ENCODE data around the gene NHS.

Gene NHS

DNA sequence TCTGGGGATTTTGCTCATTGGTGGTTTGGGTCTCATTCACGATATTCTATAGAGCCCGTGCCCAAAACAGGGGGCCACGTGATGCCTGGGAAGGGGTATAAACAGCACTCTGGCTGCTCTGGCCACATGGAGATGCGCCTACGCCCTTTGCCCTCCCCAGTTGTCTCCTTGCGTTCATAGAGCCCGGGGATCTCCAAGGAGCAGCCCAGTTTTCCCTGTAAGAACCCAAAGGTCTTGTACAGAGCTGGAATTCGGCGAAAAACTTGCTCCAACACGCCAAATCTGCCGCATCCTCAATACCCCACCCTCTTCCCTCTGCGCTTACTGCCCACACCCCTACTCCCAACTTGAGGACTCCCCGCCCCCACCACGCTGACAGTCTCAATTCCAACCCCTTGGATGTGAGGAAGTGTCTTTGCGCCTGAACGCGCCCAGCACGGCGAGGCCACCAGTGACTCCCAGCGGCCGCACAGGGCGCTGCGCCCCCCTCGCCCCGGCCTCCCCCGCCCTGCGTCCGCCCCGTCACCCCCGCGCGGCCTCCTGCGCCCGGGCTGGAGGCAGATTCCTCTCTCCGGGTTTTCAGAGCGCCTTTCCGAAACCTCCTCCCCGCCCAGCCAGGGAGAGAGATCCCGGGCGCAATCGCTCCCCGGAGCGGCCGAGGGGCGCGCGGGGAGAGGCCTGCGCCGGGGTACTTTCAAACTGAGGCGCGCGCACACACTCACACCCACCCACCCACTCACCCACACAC lies at the start of gene NHS:
Gene NHS, plus strand, starts transcription at position 582 of the 748 bp plus-strand sequence. CDS start 558 bp downstream, outside the sequence.
- H3K9me3 ChIP-seq (ENCODE audit: control insufficient read depth, insufficient read depth, low read length): no peaks in the 10 kb centered on the region
- H3K9ac ChIP-seq (ENCODE audit: low read depth, low read length): peak within 1 kb of the TSS; percentile 76
- no peaks in the 10 kb centered on the region for H3K36me3 ChIP-seq (ENCODE audit: insufficient read depth, low read length)
- H3K4me1 ChIP-seq (ENCODE audit: insufficient read depth, low read length): peaks cover 5% of the 10 kb centered on the region; the same call in 1 of the 2 replicates

DNA sequence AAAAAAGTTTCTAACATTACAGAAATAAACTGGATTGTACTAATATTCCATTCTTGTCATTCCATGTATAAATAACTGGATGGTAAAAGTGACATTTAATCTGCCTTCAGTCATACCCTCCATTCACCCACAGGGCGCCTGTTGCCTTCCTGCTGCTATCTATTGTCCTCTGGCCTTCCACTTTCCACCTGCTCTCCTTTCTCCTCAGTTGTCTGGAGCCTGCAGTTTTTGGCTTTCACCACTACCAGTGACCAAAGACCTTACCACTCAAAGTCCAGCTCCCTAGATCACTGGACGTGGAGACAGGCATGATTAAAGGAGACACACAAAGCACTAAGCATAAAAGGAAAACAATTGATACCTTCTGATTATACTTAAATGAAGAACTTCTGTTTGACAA lies 46.2 kb upstream of the NHS start:
- Histone ChIP-seq H3K4me1 (ENCODE audit: insufficient read depth, low read length) (no peaks in the 10 kb centered on the region), H3K9me3 (ENCODE audit: control insufficient read depth, insufficient read depth, low read length) (no peaks in the 10 kb centered on the region), H3K9ac (ENCODE audit: low read depth, low read length) (no peak overlapping the region), H3K36me3 (ENCODE audit: insufficient read depth, low read length) (no peaks in the 10 kb centered on the region)

DNA sequence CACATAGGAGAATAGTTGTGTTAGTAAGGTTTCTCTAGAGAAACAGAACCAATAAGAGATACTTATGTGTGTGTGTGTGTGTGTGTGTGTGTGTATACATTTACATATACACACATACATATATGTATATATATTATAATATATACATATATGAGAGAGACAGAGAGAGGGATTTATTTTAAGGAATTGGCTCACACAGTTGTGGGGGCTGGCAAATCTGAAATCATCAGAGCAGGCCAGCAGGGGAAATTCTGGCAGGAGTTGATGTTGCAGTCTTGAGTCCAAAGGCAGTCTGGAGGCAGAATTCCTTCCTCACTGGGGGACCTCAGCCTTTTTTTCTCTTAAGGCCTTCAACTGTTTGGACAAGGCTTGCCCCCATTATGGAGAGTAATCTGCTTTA lies 38.6 kb upstream of the NHS start:
- Histone ChIP-seq H3K36me3 (ENCODE audit: insufficient read depth, low read length) (no peaks in the 10 kb centered on the region), H3K4me1 (ENCODE audit: insufficient read depth, low read length) (no peaks in the 10 kb centered on the region), H3K9ac (ENCODE audit: low read depth, low read length) (no peak overlapping the region), H3K9me3 (ENCODE audit: control insufficient read depth, insufficient read depth, low read length) (peaks cover 10% of the 10 kb centered on the region; the same call in 1 of the 2 replicates)

DNA sequence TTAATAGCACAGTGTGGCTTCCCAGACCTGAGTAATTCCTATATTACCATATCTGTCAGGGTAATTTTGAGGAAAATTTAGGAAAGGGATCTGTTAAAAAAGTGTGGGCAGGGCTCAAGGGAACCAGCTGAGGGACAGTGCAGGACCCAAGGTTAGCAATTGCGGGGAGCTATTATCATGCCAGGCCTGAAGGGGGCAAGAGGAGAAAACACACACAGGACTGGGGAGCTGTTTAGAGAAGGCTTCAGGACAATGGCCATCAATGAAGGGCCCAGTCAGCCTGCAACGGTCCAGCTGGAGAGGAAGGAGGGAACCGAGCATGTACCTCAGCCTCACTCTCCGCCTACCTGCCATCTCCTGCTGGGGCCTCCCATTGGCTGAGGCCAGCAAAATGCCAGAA lies 19.0 kb upstream of the NHS start:
- Histone ChIP-seq H3K4me1 (ENCODE audit: insufficient read depth, low read length) (no peaks in the 10 kb centered on the region), H3K9ac (ENCODE audit: low read depth, low read length) (no peak overlapping the region), H3K36me3 (ENCODE audit: insufficient read depth, low read length) (no peaks in the 10 kb centered on the region)

DNA sequence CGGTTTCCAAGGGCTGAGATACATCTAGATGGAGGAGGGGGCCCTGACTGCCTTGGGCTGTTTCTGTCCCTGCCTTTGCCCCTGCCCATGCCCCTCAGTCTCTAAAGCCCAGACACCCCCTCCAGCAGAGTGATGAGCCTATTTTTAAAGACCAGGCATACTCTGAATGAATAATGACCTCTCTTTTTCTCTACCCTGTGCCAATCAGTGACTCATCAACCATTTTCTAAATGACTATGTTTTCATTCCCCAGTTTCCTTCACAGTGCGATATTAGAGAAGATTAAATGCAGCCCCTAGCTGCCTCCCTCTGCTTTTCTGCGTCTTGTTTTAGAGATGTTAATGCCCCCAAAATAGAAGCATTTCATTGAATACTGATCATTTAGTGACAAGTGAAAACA lies 15.5 kb upstream of the NHS start:
- Histone ChIP-seq H3K4me1 (ENCODE audit: insufficient read depth, low read length) (no peaks in the 10 kb centered on the region), H3K9me3 (ENCODE audit: control insufficient read depth, insufficient read depth, low read length) (no peaks in the 10 kb centered on the region), H3K36me3 (ENCODE audit: insufficient read depth, low read length) (no peaks in the 10 kb centered on the region), H3K9ac (ENCODE audit: low read depth, low read length) (no peak overlapping the region)

More for the DNA sequence above, 19.0 kb upstream of the NHS start:
- no peaks in the 10 kb centered on the region for H3K9me3 ChIP-seq (ENCODE audit: control insufficient read depth, insufficient read depth, low read length)

DNA sequence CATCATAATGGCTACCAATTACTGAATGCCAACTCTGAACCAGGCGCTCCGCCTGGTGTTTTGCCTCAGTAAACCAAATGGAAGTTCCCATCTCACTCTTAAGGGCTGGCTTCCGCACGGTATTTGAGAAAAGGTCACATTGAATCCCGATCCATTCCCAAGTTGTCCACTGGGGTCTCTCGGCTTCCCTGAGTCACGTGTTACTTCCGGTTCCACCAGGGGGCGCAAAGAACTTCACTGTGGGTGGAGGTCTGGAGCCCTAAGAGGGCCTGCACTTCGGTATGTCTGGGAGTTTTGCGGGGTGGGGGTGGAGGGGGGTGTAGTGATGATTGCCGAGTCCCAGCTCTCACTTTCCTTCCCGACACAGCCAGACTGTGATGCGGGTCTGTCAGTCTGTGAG lies 13.4 kb upstream of the NHS start:
- Histone ChIP-seq H3K36me3 (ENCODE audit: insufficient read depth, low read length) (no peaks in the 10 kb centered on the region), H3K4me1 (ENCODE audit: insufficient read depth, low read length) (no peaks in the 10 kb centered on the region), H3K9me3 (ENCODE audit: control insufficient read depth, insufficient read depth, low read length) (no peaks in the 10 kb centered on the region)

DNA sequence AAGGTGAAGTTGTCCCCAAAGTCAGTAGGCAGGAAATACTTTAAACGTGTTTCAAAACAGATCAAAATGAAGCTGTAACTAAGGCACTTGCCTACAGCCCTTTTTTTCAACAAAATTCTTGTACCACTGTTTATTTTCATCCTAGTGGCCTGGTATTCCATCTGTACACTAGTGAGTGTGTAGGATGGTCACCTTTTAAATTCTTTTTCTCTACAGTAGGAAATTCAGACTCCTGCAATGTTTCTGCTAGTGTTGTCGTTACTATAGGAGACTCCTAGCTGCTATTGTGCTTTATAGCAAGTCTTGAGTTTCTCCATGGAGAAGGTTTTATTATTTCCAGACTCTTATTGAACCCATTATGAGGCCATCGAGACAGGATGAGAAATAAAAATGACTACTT lies 7.0 kb upstream of the NHS start:
- H3K36me3 ChIP-seq (ENCODE audit: insufficient read depth, low read length): no peaks in the 10 kb centered on the region
- H3K9ac ChIP-seq (ENCODE audit: low read depth, low read length): no peak overlapping the region
- H3K4me1 ChIP-seq (ENCODE audit: insufficient read depth, low read length): peaks cover 5% of the 10 kb centered on the region; the same call in 1 of the 2 replicates
- no peaks in the 10 kb centered on the region for H3K9me3 ChIP-seq (ENCODE audit: control insufficient read depth, insufficient read depth, low read length)

More for the DNA sequence above, 13.4 kb upstream of the NHS start:
- no peak overlapping the region for H3K9ac ChIP-seq (ENCODE audit: low read depth, low read length)

DNA sequence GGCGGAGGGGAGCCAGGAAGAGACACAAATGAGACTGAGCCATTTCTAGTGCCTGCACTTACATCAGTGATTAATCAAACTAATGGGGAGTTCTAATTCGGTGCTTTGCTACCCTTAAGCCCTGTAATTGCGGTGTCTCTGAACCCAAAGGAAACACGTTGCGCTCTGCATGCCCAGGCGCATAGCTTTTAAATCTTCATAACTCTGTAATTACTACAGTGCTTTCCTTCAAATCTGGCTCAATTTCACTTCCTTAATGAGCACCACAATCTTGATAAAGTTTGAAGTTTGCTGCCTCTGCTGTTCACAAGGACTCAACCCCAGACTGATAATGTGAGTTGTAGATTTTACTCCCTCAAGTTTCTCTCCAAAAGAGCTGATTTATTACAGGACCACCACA lies 5.7 kb upstream of the NHS start:
- Histone ChIP-seq H3K36me3 (ENCODE audit: insufficient read depth, low read length) (no peaks in the 10 kb centered on the region), H3K9me3 (ENCODE audit: control insufficient read depth, insufficient read depth, low read length) (no peaks in the 10 kb centered on the region), H3K9ac (ENCODE audit: low read depth, low read length) (no peak overlapping the region), H3K4me1 (ENCODE audit: insufficient read depth, low read length) (peaks cover 5% of the 10 kb centered on the region; the same call in 1 of the 2 replicates)

DNA sequence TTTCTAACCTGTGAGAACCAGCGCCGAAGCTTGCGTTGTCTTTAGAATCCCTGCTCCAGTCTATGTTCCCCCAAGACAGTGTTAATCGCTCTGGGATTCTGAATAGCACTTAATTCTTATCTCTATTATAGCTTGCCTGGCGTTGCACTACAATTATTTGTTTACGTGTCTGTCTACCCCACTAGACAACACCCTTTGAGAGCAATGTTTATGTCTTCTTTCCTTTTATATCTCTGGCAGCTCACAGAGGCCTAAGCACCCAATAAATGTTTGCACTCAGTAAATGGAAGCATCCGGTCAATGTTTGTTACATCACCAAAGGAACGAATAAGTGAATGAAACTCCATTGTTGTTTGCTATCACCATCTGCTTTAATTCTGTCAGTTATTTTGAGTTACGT lies 4.8 kb upstream of the NHS start:
- H3K9me3 ChIP-seq (ENCODE audit: control insufficient read depth, insufficient read depth, low read length): no peaks in the 10 kb centered on the region
- no peaks in the 10 kb centered on the region for H3K36me3 ChIP-seq (ENCODE audit: insufficient read depth, low read length)
- no peak overlapping the region for H3K9ac ChIP-seq (ENCODE audit: low read depth, low read length)
- peaks cover 5% of the 10 kb centered on the region; the same call in 1 of the 2 replicates for H3K4me1 ChIP-seq (ENCODE audit: insufficient read depth, low read length)

DNA sequence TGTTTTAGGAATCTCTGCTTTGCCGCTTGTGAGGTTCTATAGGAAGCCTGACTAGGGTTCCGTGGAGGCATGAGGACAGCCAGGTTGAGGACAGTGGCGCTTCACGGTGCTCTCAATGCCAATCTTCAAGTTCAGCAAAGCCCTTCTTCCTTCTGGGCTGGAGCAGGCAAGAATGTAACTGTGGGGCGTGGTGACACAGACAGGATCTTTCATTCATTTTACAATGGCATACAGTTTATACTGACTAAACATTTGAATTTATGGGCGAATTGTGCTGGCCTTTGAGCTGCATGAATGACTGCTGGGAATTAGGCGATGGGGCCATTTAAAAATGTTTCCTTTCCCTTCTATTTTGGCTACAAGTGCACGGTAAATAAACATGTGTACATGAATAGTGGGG lies 2.9 kb upstream of the NHS start:
- Histone ChIP-seq H3K36me3 (ENCODE audit: insufficient read depth, low read length) (no peaks in the 10 kb centered on the region), H3K9me3 (ENCODE audit: control insufficient read depth, insufficient read depth, low read length) (no peaks in the 10 kb centered on the region), H3K9ac (ENCODE audit: low read depth, low read length) (no peak overlapping the region), H3K4me1 (ENCODE audit: insufficient read depth, low read length) (peaks cover 5% of the 10 kb centered on the region; the same call in 1 of the 2 replicates)

DNA sequence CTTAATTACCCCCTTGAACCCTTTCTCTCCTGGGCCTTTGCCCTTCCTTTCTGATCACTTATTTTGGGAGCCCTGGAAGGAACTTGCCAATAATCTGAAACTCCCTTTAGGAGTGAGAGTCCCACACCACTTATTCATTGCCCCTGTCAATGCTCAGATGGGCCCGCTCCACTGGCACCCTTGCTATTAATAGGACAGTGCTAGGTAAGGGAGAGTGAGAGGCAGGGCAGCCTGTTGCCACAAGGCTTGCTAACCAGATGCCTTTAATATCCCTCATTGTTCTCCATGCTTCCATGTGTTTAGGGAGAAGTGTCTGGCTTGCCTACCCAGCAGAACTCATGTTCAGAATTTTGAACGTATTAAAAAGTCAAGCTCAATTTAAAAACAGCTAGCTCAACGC lies 1.7 kb upstream of the NHS start:
- Histone ChIP-seq H3K9ac (ENCODE audit: low read depth, low read length) (no peak overlapping the region), H3K9me3 (ENCODE audit: control insufficient read depth, insufficient read depth, low read length) (no peaks in the 10 kb centered on the region), H3K36me3 (ENCODE audit: insufficient read depth, low read length) (no peaks in the 10 kb centered on the region), H3K4me1 (ENCODE audit: insufficient read depth, low read length) (peaks cover 5% of the 10 kb centered on the region; the same call in 1 of the 2 replicates)

DNA sequence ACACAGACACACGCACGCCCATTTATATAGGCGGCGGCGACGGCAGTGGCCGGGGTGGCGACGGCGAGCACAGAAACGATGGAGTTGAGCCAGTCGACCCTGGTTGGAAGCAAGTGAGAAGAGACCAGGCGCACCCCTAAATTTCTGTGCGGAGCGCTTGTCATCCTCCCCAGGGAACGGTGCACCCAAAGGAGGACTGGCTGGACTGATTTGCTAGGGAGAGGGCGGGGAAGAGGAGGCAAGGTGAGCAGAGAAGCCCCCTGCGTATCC lies 302 bp downstream of the NHS start:
- Histone ChIP-seq H3K9ac (ENCODE audit: low read depth, low read length) (peak overlapping the region; percentile 76), H3K9me3 (ENCODE audit: control insufficient read depth, insufficient read depth, low read length) (no peaks in the 10 kb centered on the region), H3K36me3 (ENCODE audit: insufficient read depth, low read length) (no peaks in the 10 kb centered on the region), H3K4me1 (ENCODE audit: insufficient read depth, low read length) (peaks cover 5% of the 10 kb centered on the region; the same call in 1 of the 2 replicates)

DNA sequence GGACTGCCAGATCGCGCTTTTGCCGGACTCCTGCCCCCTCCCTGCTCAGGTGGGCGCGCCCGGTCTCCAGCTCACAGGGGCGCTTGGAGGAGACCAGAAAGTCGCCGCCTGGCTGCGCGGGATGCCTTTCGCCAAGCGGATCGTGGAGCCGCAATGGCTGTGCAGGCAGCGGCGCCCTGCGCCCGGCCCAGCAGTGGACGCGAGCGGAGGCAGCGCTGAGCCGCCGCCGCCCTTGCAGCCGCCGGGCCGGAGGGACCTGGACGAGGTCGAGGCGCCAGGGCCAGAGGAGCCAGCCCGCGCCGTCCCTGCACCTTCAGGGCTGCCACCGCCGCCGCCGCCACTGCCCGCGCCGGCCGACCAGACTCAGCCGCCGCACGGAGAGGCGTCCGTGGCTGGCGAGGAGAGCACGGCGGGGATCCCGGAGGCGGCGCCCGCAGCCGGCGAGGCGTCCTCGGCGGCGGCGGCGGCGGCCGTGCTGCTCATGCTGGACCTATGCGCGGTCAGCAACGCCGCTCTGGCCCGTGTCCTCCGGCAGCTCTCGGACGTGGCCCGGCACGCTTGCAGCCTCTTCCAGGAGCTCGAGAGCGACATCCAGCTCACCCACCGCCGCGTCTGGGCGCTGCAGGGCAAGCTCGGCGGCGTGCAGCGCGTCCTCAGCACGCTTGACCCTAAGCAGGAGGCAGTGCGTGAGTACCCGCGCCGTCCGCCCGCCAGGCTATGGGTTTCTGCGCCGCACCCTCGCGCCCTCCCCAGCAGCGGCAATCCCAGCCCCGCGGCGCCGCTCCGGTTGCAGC lies 834 bp downstream of the NHS start:
- Histone ChIP-seq H3K36me3 (ENCODE audit: insufficient read depth, low read length) (no peaks in the 10 kb centered on the region), H3K4me1 (ENCODE audit: insufficient read depth, low read length) (peaks cover 4% of the 10 kb centered on the region; the same call in 1 of the 2 replicates), H3K9ac (ENCODE audit: low read depth, low read length) (peak overlapping the region; percentile 76)

DNA sequence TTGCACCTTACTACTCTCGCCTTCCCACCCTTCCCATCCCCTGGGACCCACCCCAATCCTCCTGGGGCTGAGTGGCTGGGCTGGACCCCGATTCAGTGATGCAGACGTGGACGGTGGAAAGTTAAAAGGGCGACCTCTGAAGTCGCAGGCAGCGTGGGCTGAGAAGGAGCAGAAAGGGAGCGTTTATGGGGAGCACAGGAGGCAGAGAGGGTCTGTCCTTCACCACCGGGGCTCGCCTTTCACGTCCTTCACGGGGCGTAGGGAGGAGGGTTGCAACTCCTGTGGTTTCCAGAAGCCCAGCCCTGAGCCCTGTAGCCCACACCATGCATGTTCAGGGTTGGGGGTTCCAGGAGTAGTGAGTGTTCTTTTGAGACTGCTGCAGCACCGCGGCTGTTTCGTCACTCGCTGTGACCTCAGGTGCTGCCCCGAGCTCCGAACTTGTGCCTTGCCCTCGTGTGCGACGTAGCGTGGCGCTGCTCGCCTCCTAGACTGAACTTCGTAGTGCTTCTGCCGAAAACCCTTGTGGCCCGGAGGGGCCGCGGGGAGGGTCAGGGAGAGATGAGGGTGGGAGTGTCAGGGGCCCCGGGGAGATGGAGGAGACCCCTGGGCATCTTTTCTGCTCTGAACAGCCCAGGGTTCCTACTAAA lies 1.6 kb downstream of the NHS start:
- H3K9me3 ChIP-seq (ENCODE audit: control insufficient read depth, insufficient read depth, low read length): no peaks in the 10 kb centered on the region; the same call in 1 of the 2 replicates
- no peaks in the 10 kb centered on the region for H3K36me3 ChIP-seq (ENCODE audit: insufficient read depth, low read length)
- H3K4me1 ChIP-seq (ENCODE audit: insufficient read depth, low read length): no peaks in the 10 kb centered on the region
- peak overlapping the region; percentile 76 for H3K9ac ChIP-seq (ENCODE audit: low read depth, low read length)

More for the DNA sequence above, 834 bp downstream of the NHS start:
- no peaks in the 10 kb centered on the region for H3K9me3 ChIP-seq (ENCODE audit: control insufficient read depth, insufficient read depth, low read length)

Data from ES-I3 (cell line).